CD4-positive, alpha-beta T cell treated with Interleukin-15 for 1 hour (primary cell): ENCODE measurements around the gene CYLD.

ENCODE experiments used
- DNase-seq: peaks from one replicate; pipeline ENCODE4 v3.0.0-alpha.2; 2020

The CYLD gene

GRCh38 chr16:50791522-50791921 lies 49.6 kb downstream of the CYLD start:
- DNase-seq = no peak

- no peak for DNase-seq
These were observed 54.9 kb downstream of the CYLD start for GRCh38 chr16:50796829-50797228.

GRCh38 chr16:50797456-50797855 lies 55.6 kb downstream of the CYLD start:
- no peak for DNase-seq

GRCh38 chr16:50800074-50800473 lies 58.2 kb downstream of the CYLD start:
- no peak for DNase-seq

GRCh38 chr16:50801036-50801435 lies 59.1 kb downstream of the CYLD start:
- no peak for DNase-seq

GRCh38 chr16:50802000-50802399 lies 60.1 kb downstream of the CYLD start:
- DNase-seq = no peak

GRCh38 chr16:50802961-50803360 lies 61.1 kb downstream of the CYLD start:
- no peak for DNase-seq

GRCh38 chr16:50804290-50804907 lies 62.5 kb downstream of the CYLD start:
- DNase-seq = no peak

GRCh38 chr16:50806099-50807062 lies 64.5 kb downstream of the CYLD start:
- peak; percentile 85 for DNase-seq

GRCh38 chr16:50808929-50809538 lies 67.1 kb downstream of the CYLD start:
- DNase-seq = no peak

GRCh38 chr16:50809561-50809960 lies 67.7 kb downstream of the CYLD start:
- DNase-seq = no peak

- DNase-seq = no peak
These were observed 68.5 kb downstream of the CYLD start for GRCh38 chr16:50810241-50810965.

- no peak for DNase-seq
These were observed 70.2 kb downstream of the CYLD start for GRCh38 chr16:50812046-50812445.

- no peak for DNase-seq
These were observed 71.1 kb downstream of the CYLD start for GRCh38 chr16:50812876-50813466.

- no peak for DNase-seq
These were observed 72.2 kb downstream of the CYLD start for GRCh38 chr16:50814052-50814451.

GRCh38 chr16:50814541-50814940 lies 72.7 kb downstream of the CYLD start:
- DNase-seq = no peak

GRCh38 chr16:50815382-50815781 lies 73.5 kb downstream of the CYLD start:
- no peak for DNase-seq

GRCh38 chr16:50816901-50817555 lies 75.1 kb downstream of the CYLD start:
- no peak for DNase-seq

GRCh38 chr16:50818380-50818779 lies 76.5 kb downstream of the CYLD start:
- no peak for DNase-seq

- DNase-seq = no peak
These were observed 77.8 kb downstream of the CYLD start for GRCh38 chr16:50819706-50820105.

- DNase-seq = no peak
These were observed 78.3 kb downstream of the CYLD start for GRCh38 chr16:50820225-50820624.

- no peak for DNase-seq
These were observed 79.7 kb downstream of the CYLD start for GRCh38 chr16:50821586-50821985.
